K562 (cell line): ENCODE data around the gene UBR1. TPM values are rescaled to one million over a fixed set of nuclear protein-coding genes. Genes with fewer than 3 reads are reported as not detected.

ENCODE experiments used
- CHD2 ChIP-seq: IDR thresholded peaks from 2 replicates; pipeline ENCODE4 v1.6.1; 2011; ENCODE audit warnings: low read depth, low read length
- E2F6 ChIP-seq, 2 experiments: IDR thresholded peaks; 2 replicates each; pipeline ENCODE4 v1.6.1; 2011; ENCODE audit warnings: borderline replicate concordance in 1 of 2, control low read depth in 1 of 2, low read depth in 1 of 2, low read length in 1 of 2, mild to moderate bottlenecking in 1 of 2, mixed read lengths in 1 of 2, moderate library complexity in 1 of 2; ENCODE audit not compliant: insufficient read depth in 1 of 2, insufficient read length in 1 of 2, poor library complexity in 1 of 2, severe bottlenecking in 1 of 2; ENCODE audit errors: extremely low read depth in 1 of 2
- L3MBTL2 ChIP-seq: fragments of 450-650 bp; IDR thresholded peaks from 2 replicates; pipeline ENCODE4 v1.6.1; 2016; ENCODE audit warnings: mild to moderate bottlenecking, moderate library complexity
- MBD2 ChIP-seq: sonication (generic); IDR thresholded peaks from 2 replicates; pipeline ENCODE4 v1.6.1; 2016; ENCODE audit warnings: low read depth, borderline replicate concordance
- MGA ChIP-seq: fragments of 450-650 bp; IDR thresholded peaks from 2 replicates; pipeline ENCODE4 v1.6.1; 2016; ENCODE audit warnings: mild to moderate bottlenecking, moderate library complexity
- ZBTB49 ChIP-seq: sonication (generic); formaldehyde crosslinking; IDR thresholded peaks from 2 replicates; pipeline ENCODE4 v1.8.0; 2022; ENCODE audit warnings: missing genetic modification reagents, mild to moderate bottlenecking, borderline replicate concordance
- polyA plus RNA-seq, 8 experiments: library from polyadenylated mRNA; depleted of rRNA in 4 of 8; stranded (reverse) in 5 of 8; unstranded in 3 of 8; fragments of >200 nt; fragmentation: Nextera tagmentation in 2 of 8; fragmentation: Illumina TruSeq in 1 of 8; extraction: Ambion mirVana in 2 of 8; extraction: Trizol in 1 of 8; gene quantifications; 2 replicates each; pipeline versions ENCODE4 v1.2.1 to v1.2.3, GENCODE V29; 2011 to 2014; ENCODE audit warnings: inconsistent platforms in 1 of 8, missing spikeins in 1 of 8
- total RNA-seq, 7 experiments: library from RNA; depleted of rRNA in 6 of 7; stranded (reverse); fragments of >200 nt in 6 of 7; fragmentation: Illumina TruSeq in 2 of 7; extraction: Trizol in 2 of 7; gene quantifications; 2 replicates each; pipeline versions ENCODE4 v1.2.1 to v1.2.3, GENCODE V29; 2011 to 2021; ENCODE audit warnings: low replicate concordance in 1 of 7

Gene UBR1
- total and polyA plus RNA-seq, 9 of the 15 experiments (the other 6 are each of a cell fraction or from before 2014, with no cell fraction given), result 5.8 to 30.7 (median 15.3) TPM

GRCh38 chr15:42931702-42932486 lies 173.9 kb downstream of the UBR1 start (continued):
- TF ChIP-seq MGA, result peak; percentile 46; the same call in 1 of the 2 replicates
- TF ChIP-seq L3MBTL2, result peak; percentile 64
- TF ChIP-seq CHD2, result peak; percentile 92
- TF ChIP-seq E2F6 (IDR thresholded peaks at IDR 0.05; ENCODE audit: borderline replicate concordance in 1 of 2, extremely low read depth in 1 of 2, insufficient read depth in 1 of 2, insufficient read length in 1 of 2, low read depth in 1 of 2, low read length in 1 of 2, poor library complexity in 1 of 2, severe bottlenecking in 1 of 2), result peak in 1 of 2 experiments; percentile 61
- TF ChIP-seq ZBTB49 (CRISPR knock-in tag), result no peak
- no peak for TF ChIP-seq MBD2
